Effector memory CD4-positive, alpha-beta T cell (primary cell): ENCODE data around the gene PRUNE2.

Source experiments
- DNase-seq, 3 donors: peaks; one replicate each; pipeline ENCODE4 v3.0.0-alpha.2; 2020
- H3K27ac ChIP-seq: 2 replicates; pipeline ENCODE4 v1.7.0; 2013; ENCODE audit warnings: mild to moderate bottlenecking, low read length, moderate library complexity; ENCODE audit not compliant: insufficient read depth, poor library complexity, severe bottlenecking
- H3K27me3 ChIP-seq: replicated peaks from 2 replicates; pipeline ENCODE4 v1.7.0; 2013; ENCODE audit warnings: mild to moderate bottlenecking, low read length; ENCODE audit not compliant: insufficient read depth, control insufficient read depth, poor library complexity, severe bottlenecking
- H3K36me3 ChIP-seq: 2 replicates; pipeline ENCODE4 v1.7.0; 2013; ENCODE audit warnings: mild to moderate bottlenecking, low read length, moderate library complexity; ENCODE audit not compliant: control insufficient read depth, insufficient read depth
- H3K4me1 ChIP-seq: 2 replicates; pipeline ENCODE4 v1.7.0; 2013; ENCODE audit warnings: low read length, mild to moderate bottlenecking; ENCODE audit not compliant: control insufficient read depth, insufficient read depth, poor library complexity, severe bottlenecking
- H3K4me3 ChIP-seq: 2 replicates; pipeline ENCODE4 v1.7.0; 2013; ENCODE audit warnings: low read length, low read depth, mild to moderate bottlenecking; ENCODE audit not compliant: insufficient read depth, poor library complexity, severe bottlenecking
- H3K9me3 ChIP-seq: 2 replicates; pipeline ENCODE4 v1.7.0; 2013; ENCODE audit warnings: mild to moderate bottlenecking, low read length, moderate library complexity; ENCODE audit not compliant: control insufficient read depth

Gene PRUNE2

GRCh38 chr9:76810377-76810957 lies 95.4 kb downstream of the PRUNE2 start:
- H3K27ac ChIP-seq: no peak overlapping the region
- H3K36me3 ChIP-seq: no peaks in the 10 kb centered on the region
- H3K9me3 ChIP-seq: no peaks in the 10 kb centered on the region
- no peak overlapping the region for H3K4me3 ChIP-seq
- no peak for DNase-seq
- no peaks in the 10 kb centered on the region for H3K27me3 ChIP-seq
- H3K4me1 ChIP-seq: no peaks in the 10 kb centered on the region

GRCh38 chr9:76808636-76809035 lies 97.3 kb downstream of the PRUNE2 start:
- Histone ChIP-seq H3K27me3 (no peaks in the 10 kb centered on the region), H3K27ac (no peak overlapping the region), H3K4me3 (no peak overlapping the region), H3K9me3 (no peaks in the 10 kb centered on the region), H3K4me1 (no peaks in the 10 kb centered on the region), H3K36me3 (no peaks in the 10 kb centered on the region)
- DNase-seq: no peak

GRCh38 chr9:76803762-76804161 lies 102.2 kb downstream of the PRUNE2 start:
- no peak for DNase-seq
- no peaks in the 10 kb centered on the region for H3K27me3 ChIP-seq
- no peaks in the 10 kb centered on the region for H3K9me3 ChIP-seq
- H3K4me1 ChIP-seq: no peaks in the 10 kb centered on the region
- H3K4me3 ChIP-seq: no peak overlapping the region
- no peaks in the 10 kb centered on the region for H3K36me3 ChIP-seq
- H3K27ac ChIP-seq: no peak overlapping the region

GRCh38 chr9:76803083-76803482 lies 102.8 kb downstream of the PRUNE2 start:
- Histone ChIP-seq H3K9me3 (no peaks in the 10 kb centered on the region), H3K36me3 (no peaks in the 10 kb centered on the region), H3K27ac (no peak overlapping the region), H3K4me1 (no peaks in the 10 kb centered on the region), H3K27me3 (no peaks in the 10 kb centered on the region), H3K4me3 (no peak overlapping the region)
- no peak for DNase-seq

- Histone ChIP-seq H3K4me1 (no peaks in the 10 kb centered on the region), H3K27ac (no peak overlapping the region), H3K27me3 (no peaks in the 10 kb centered on the region), H3K4me3 (no peak overlapping the region), H3K36me3 (no peaks in the 10 kb centered on the region), H3K9me3 (no peaks in the 10 kb centered on the region)
- DNase-seq: no peak
These were observed 105.0 kb downstream of the PRUNE2 start for GRCh38 chr9:76800901-76801300.

- no peak for DNase-seq
These were observed 106.4 kb downstream of the PRUNE2 start for GRCh38 chr9:76799473-76799872.

GRCh38 chr9:76798527-76798926 lies 107.4 kb downstream of the PRUNE2 start:
- H3K27me3 ChIP-seq: no peaks in the 10 kb centered on the region

More at GRCh38 chr9:76799473-76799872, 106.4 kb downstream of the PRUNE2 start:
- H3K27ac ChIP-seq: no peak overlapping the region
- no peak overlapping the region for H3K4me3 ChIP-seq
- H3K36me3 ChIP-seq: no peaks in the 10 kb centered on the region
- H3K27me3 ChIP-seq: no peaks in the 10 kb centered on the region
- H3K4me1 ChIP-seq: no peaks in the 10 kb centered on the region
- no peaks in the 10 kb centered on the region for H3K9me3 ChIP-seq

GRCh38 chr9:76796296-76796695 lies 109.6 kb downstream of the PRUNE2 start:
- Histone ChIP-seq H3K4me1 (no peaks in the 10 kb centered on the region), H3K9me3 (no peaks in the 10 kb centered on the region), H3K27ac (no peak overlapping the region), H3K27me3 (no peaks in the 10 kb centered on the region), H3K36me3 (no peaks in the 10 kb centered on the region), H3K4me3 (no peak overlapping the region)
- no peak for DNase-seq

More at GRCh38 chr9:76798527-76798926, 107.4 kb downstream of the PRUNE2 start:
- Histone ChIP-seq H3K4me1 (no peaks in the 10 kb centered on the region), H3K4me3 (no peak overlapping the region), H3K9me3 (no peaks in the 10 kb centered on the region), H3K36me3 (no peaks in the 10 kb centered on the region), H3K27ac (no peak overlapping the region)
- DNase-seq: no peak

GRCh38 chr9:76793784-76794431 lies 112.0 kb downstream of the PRUNE2 start:
- H3K4me1 ChIP-seq: no peaks in the 10 kb centered on the region
- H3K27ac ChIP-seq: no peak overlapping the region
- no peak for DNase-seq
- H3K9me3 ChIP-seq: no peaks in the 10 kb centered on the region
- no peaks in the 10 kb centered on the region for H3K27me3 ChIP-seq
- H3K36me3 ChIP-seq: no peaks in the 10 kb centered on the region
- no peak overlapping the region for H3K4me3 ChIP-seq

GRCh38 chr9:76789840-76790239 lies 116.1 kb downstream of the PRUNE2 start:
- Histone ChIP-seq H3K27me3 (no peaks in the 10 kb centered on the region), H3K36me3 (no peaks in the 10 kb centered on the region), H3K4me3 (no peak overlapping the region), H3K9me3 (no peaks in the 10 kb centered on the region), H3K27ac (no peak overlapping the region), H3K4me1 (no peaks in the 10 kb centered on the region)
- no peak for DNase-seq
